MCF 10A (cell line): ENCODE measurements around the gene SYNDIG1. TPM values are rescaled to one million over a fixed set of nuclear protein-coding genes. Genes with fewer than 3 reads are reported as not detected.

Source experiments
- BruUV-seq: library from RNA; stranded (reverse); fragments of 400-500 nt; replicated peaks from 2 replicates; lab custom pipeline; 2021; lab: Mats Ljungman, UMichigan
- CTCF ChIA-PET: fragments of 300-600 bp; sonication (Branson Sonifier 250); formaldehyde crosslinking; extraction: SDS; loops from one replicate; lab custom pipeline; 2021; ENCODE audit warnings: antibody characterized with exemption, inconsistent platforms; lab: Yijun Ruan, JAX
- POLR2A ChIA-PET: fragments of 300-600, 350-650 bp; sonication (Branson Sonifier 250); formaldehyde crosslinking; extraction: SDS; loops from one replicate; lab custom pipeline; 2020; ENCODE audit warnings: antibody characterized with exemption, inconsistent platforms; lab: Yijun Ruan, JAX
- DNase-seq: peaks from one replicate; pipeline ENCODE4 v3.0.0-alpha.2; 2018; ENCODE audit not compliant: unreplicated experiment
- H3K27ac Mint-ChIP-seq: one replicate; pipeline ENCODE4 v1.8.0; 2022; ENCODE audit warnings: mild to moderate bottlenecking, low read depth, mixed read lengths; ENCODE audit not compliant: unreplicated experiment
- H3K27me3 Mint-ChIP-seq: one replicate; pipeline ENCODE4 v1.8.0; 2022; ENCODE audit warnings: mixed read lengths; ENCODE audit not compliant: insufficient read depth, unreplicated experiment
- H3K36me3 Mint-ChIP-seq: one replicate; pipeline ENCODE4 v1.8.0; 2022; ENCODE audit warnings: mild to moderate bottlenecking, moderate library complexity, mixed read lengths; ENCODE audit not compliant: insufficient read depth, unreplicated experiment
- H3K4me1 Mint-ChIP-seq: one replicate; pipeline ENCODE4 v1.8.0; 2022; ENCODE audit warnings: mixed read lengths; ENCODE audit not compliant: insufficient read depth, unreplicated experiment
- H3K4me3 Mint-ChIP-seq: one replicate; pipeline ENCODE4 v1.8.0; 2022; ENCODE audit warnings: mild to moderate bottlenecking, moderate library complexity, mixed read lengths; ENCODE audit not compliant: unreplicated experiment
- H3K9me3 Mint-ChIP-seq: one replicate; pipeline ENCODE4 v1.8.0; 2022; ENCODE audit warnings: mixed read lengths; ENCODE audit not compliant: unreplicated experiment
- intact Hi-C: fragments of 100-400 bp; cut with micrococcal nuclease; formaldehyde crosslinking; loops from 2 replicates; pipeline ENCODE4 v1.14.1; 2022
- total RNA-seq: library from RNA; stranded (reverse); gene quantifications from 2 replicates; pipeline ENCODE4 v1.2.3, GENCODE V29; 2022
- TF ChIP-seq, protein P1 (sequence below): fragments of 200-600 bp; IDR thresholded peaks from one replicate; pipeline ENCODE4 v1.8.0; 2022; ENCODE audit warnings: antibody characterized with exemption, mild to moderate bottlenecking; ENCODE audit not compliant: unreplicated experiment

SYNDIG1 gene
- total RNA-seq, 1 experiment from 2014 or later: not detected

DNA sequence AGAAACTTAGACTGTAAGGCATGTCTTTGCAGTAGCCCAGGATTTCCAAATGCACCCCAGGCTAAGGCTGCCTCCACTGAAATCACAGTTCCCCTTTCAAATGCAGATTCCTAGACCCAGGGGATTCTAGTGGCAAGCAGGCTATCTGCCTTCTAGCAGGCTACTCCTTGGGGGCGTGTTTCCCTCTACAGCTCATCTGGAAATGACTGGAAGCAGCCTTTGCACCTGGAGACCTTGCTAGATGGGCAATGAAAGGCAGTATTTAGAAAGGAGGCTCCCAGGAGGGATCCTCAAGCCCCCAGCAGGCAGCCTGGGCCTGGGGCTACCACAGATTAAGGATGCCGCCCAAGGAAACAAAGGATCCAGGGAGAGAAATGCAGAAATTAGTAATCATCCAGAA is 26.0 kb upstream of the SYNDIG1 start:
- no peaks in the 10 kb centered on the region for H3K36me3 Mint-ChIP-seq
- H3K9me3 Mint-ChIP-seq: peaks cover 26% of the 10 kb centered on the region
- intact Hi-C loops: no loop called here
- no peaks in the 10 kb centered on the region for H3K4me1 Mint-ChIP-seq
- ChIA-PET POLR2A (no interaction called here), CTCF (no interaction called here)
- no peaks in the 10 kb centered on the region for H3K27me3 Mint-ChIP-seq
- H3K27ac Mint-ChIP-seq: no peak overlapping the region
- TF ChIP-seq, protein P1, sequence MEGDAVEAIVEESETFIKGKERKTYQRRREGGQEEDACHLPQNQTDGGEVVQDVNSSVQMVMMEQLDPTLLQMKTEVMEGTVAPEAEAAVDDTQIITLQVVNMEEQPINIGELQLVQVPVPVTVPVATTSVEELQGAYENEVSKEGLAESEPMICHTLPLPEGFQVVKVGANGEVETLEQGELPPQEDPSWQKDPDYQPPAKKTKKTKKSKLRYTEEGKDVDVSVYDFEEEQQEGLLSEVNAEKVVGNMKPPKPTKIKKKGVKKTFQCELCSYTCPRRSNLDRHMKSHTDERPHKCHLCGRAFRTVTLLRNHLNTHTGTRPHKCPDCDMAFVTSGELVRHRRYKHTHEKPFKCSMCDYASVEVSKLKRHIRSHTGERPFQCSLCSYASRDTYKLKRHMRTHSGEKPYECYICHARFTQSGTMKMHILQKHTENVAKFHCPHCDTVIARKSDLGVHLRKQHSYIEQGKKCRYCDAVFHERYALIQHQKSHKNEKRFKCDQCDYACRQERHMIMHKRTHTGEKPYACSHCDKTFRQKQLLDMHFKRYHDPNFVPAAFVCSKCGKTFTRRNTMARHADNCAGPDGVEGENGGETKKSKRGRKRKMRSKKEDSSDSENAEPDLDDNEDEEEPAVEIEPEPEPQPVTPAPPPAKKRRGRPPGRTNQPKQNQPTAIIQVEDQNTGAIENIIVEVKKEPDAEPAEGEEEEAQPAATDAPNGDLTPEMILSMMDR: no peak
- no peak overlapping the region for H3K4me3 Mint-ChIP-seq
- DNase-seq: no peak
- no TSS peak for BruUV-seq

DNA sequence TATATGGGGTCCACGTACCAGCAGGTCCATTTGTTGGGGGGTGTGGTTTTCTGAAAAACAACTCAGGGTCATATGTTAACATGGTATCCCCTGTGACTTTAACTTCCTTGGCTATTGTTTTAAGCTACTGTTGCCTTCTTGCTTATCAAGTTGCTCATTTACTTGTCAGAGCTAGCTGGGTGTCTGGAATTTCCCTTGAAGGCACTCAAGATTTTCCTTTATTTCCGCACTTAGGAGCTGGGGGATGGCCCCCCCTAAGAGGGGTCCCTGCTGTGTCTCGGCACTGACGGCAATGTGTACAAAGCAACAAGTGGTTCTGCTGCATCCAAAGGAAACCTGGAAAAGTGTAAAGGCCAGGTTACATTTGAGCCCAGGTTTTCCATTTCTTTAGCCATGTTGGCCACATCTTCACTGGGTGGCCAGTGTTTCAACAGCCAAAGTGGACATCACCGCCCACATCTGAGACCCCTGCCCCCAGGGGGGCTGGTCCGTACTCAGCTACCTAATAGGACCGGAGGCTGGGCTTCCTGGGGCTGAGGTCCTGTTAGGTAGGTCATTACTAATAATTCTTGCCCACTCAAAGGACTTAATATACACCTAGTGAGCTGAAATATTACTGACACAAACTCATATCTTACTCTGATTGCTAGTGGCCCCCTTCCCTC is 24.8 kb upstream of the SYNDIG1 start:
- H3K9me3 Mint-ChIP-seq: peaks cover 26% of the 10 kb centered on the region
- ChIA-PET CTCF (no interaction called here), POLR2A (no interaction called here)
- no peaks in the 10 kb centered on the region for H3K4me1 Mint-ChIP-seq
- no TSS peak for BruUV-seq
- DNase-seq: no peak
- no peak overlapping the region for H3K27ac Mint-ChIP-seq
- H3K4me3 Mint-ChIP-seq: no peak overlapping the region
- no peaks in the 10 kb centered on the region for H3K36me3 Mint-ChIP-seq
- intact Hi-C loops: no loop called here
- TF ChIP-seq, protein P1: no peak
- H3K27me3 Mint-ChIP-seq: no peaks in the 10 kb centered on the region

DNA sequence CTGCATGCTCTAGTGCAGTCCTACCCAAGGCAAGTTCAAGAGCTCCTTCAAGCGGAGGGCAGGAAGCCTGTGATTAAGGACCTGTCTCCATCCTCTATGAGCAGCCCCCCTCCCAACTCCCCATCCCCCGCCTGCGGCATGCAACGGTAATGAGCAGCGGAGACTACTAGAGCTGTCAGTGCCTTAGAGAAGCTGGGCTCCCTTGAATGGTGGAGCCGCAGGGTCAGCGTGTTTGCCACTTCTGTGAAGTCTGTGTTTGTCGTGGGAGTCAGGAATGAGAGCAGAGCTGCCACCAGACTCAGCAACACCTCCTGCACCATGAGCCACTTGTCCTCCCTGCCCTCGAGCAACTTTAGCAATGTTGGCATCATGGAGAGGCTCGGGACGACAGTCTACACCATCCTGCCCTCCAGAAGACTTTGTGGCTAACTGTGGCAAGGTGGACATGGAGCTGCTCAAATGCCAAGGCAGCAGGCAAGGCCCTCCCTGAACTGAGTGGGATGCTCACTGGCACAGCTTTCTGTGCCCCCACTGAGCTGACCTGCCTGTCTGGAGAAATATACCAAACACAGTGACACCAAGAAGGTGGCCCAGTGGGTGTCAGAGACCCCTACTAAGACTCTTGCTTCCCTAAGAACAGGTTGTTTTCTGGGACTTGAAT is 23.8 kb upstream of the SYNDIG1 start:
- CTCF ChIA-PET: no interaction called here
- intact Hi-C loops: no loop called here
- TF ChIP-seq, protein P1: no peak
- no peak overlapping the region for H3K27ac Mint-ChIP-seq
- no peaks in the 10 kb centered on the region for H3K27me3 Mint-ChIP-seq
- DNase-seq: no peak
- peaks cover 26% of the 10 kb centered on the region for H3K9me3 Mint-ChIP-seq
- POLR2A ChIA-PET: no interaction called here
- no peak overlapping the region for H3K4me3 Mint-ChIP-seq
- no peaks in the 10 kb centered on the region for H3K36me3 Mint-ChIP-seq
- no peaks in the 10 kb centered on the region for H3K4me1 Mint-ChIP-seq
- BruUV-seq: no TSS peak

DNA sequence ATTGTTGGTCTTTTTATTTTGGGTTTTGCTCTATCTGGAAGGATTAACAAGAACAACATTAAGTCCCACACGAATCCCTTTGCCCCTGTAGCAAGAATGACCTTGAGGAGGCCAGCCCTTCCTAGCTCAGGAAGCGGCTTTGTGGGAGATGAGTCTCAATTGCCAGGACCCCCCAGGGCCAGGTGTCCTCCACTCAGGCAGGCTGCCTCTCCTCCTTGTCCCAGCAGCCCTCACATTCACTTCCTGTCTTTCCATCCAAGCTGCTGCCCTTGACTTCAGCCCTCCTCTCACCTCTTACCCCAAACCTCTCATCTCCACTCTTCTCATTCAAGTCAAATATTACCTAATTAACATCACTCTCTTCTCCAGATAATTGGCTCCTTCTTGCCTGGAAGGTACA is 22.6 kb upstream of the SYNDIG1 start:
- Mint-ChIP-seq H3K27me3 (no peaks in the 10 kb centered on the region), H3K4me1 (no peaks in the 10 kb centered on the region), H3K27ac (no peak overlapping the region), H3K4me3 (no peak overlapping the region), H3K36me3 (no peaks in the 10 kb centered on the region), H3K9me3 (peaks cover 24% of the 10 kb centered on the region)
- ChIA-PET CTCF (no interaction called here), POLR2A (no interaction called here)
- TF ChIP-seq, protein P1: no peak
- BruUV-seq: no TSS peak
- intact Hi-C loops: no loop called here
- no peak for DNase-seq
